WTC11 (cell line): ENCODE data around the gene ASMTL. TPM values are rescaled to one million over a fixed set of nuclear protein-coding genes. Genes with fewer than 3 reads are reported as not detected.

Source experiments
- ATAC-seq: fragments of 200-7000 bp; cut with Tn5 transposase; 2 replicates; pipeline ENCODE4 v1.10.0; 2021; ENCODE audit warnings: mild to moderate bottlenecking, moderate library complexity
- CTCF ChIA-PET: fragments of 300-600 bp; sonication (Branson Sonifier 250); formaldehyde crosslinking; loops from one replicate; lab custom pipeline; 2021; ENCODE audit warnings: antibody characterized with exemption; lab: Charles Lee
- POLR2A ChIA-PET: fragments of 350-600 bp; sonication (Branson Sonifier 250); formaldehyde crosslinking; loops from one replicate; lab custom pipeline; 2021; ENCODE audit warnings: antibody characterized with exemption; lab: Charles Lee
- DNase-seq: peaks from one replicate; pipeline ENCODE4 v3.0.0; 2021; ENCODE audit warnings: low spot score
- H3K27ac Mint-ChIP-seq: 2 replicates; pipeline ENCODE4 v1.8.0; 2021; ENCODE audit warnings: mixed read lengths
- H3K27me3 Mint-ChIP-seq: 2 replicates; pipeline ENCODE4 v1.8.0; 2021; ENCODE audit warnings: low read depth, mild to moderate bottlenecking, moderate library complexity, mixed read lengths
- H3K36me3 Mint-ChIP-seq: 2 replicates; pipeline ENCODE4 v1.8.0; 2021; ENCODE audit warnings: mixed read lengths
- H3K4me1 Mint-ChIP-seq: 2 replicates; pipeline ENCODE4 v1.8.0; 2022; ENCODE audit warnings: mixed read lengths
- H3K4me3 Mint-ChIP-seq: 2 replicates; pipeline ENCODE4 v1.8.0; 2021; ENCODE audit warnings: mild to moderate bottlenecking, moderate library complexity, mixed read lengths
- H3K9me3 Mint-ChIP-seq: 2 replicates; pipeline ENCODE4 v1.8.0; 2021; ENCODE audit warnings: mixed read lengths
- ELF4 ChIP-seq: sonication (generic); formaldehyde crosslinking; IDR thresholded peaks from 2 replicates; pipeline ENCODE4 v1.8.1; 2022; ENCODE audit warnings: low read depth, mild to moderate bottlenecking, moderate library complexity, missing genetic modification reagents
- ESRRA ChIP-seq: sonication (generic); formaldehyde crosslinking; IDR thresholded peaks from 2 replicates; pipeline ENCODE4 v1.8.1; 2022; ENCODE audit warnings: mild to moderate bottlenecking, missing genetic modification reagents, borderline replicate concordance
- FOXP1 ChIP-seq: sonication (generic); formaldehyde crosslinking; IDR thresholded peaks from 2 replicates; pipeline ENCODE4 v1.8.0; 2022; ENCODE audit warnings: missing genetic modification reagents, mild to moderate bottlenecking, moderate library complexity, borderline replicate concordance
- GABPB1 ChIP-seq: sonication (generic); formaldehyde crosslinking; IDR thresholded peaks from 2 replicates; pipeline ENCODE4 v1.8.1; 2023; ENCODE audit warnings: mild to moderate bottlenecking, missing genetic modification reagents
- GRHL2 ChIP-seq: fragments of 250-450 bp; sonication (Bioruptor Pico); IDR thresholded peaks from 2 replicates; pipeline ENCODE4 v1.8.0; 2022; ENCODE audit warnings: mild to moderate bottlenecking, moderate library complexity; ENCODE audit not compliant: insufficient replicate concordance, severe bottlenecking
- KAT7 ChIP-seq: sonication (generic); formaldehyde crosslinking; IDR thresholded peaks from 2 replicates; pipeline ENCODE4 v1.8.1; 2023; ENCODE audit warnings: missing genetic modification reagents, mild to moderate bottlenecking, borderline replicate concordance
- MYBL2 ChIP-seq: sonication (generic); formaldehyde crosslinking; IDR thresholded peaks from 2 replicates; pipeline ENCODE4 v1.8.1; 2023; ENCODE audit warnings: mild to moderate bottlenecking, moderate library complexity, missing genetic modification reagents
- OVOL2 ChIP-seq: fragments of 250-450 bp; sonication (Bioruptor Pico); IDR thresholded peaks from 2 replicates; pipeline ENCODE4 v1.9.0; 2021; ENCODE audit warnings: mild to moderate bottlenecking, borderline replicate concordance
- ZNF232 ChIP-seq: sonication (generic); formaldehyde crosslinking; IDR thresholded peaks from 2 replicates; pipeline ENCODE4 v1.8.0; 2022; ENCODE audit warnings: mild to moderate bottlenecking, missing genetic modification reagents
- ZNF423 ChIP-seq: fragments of 250-450 bp; sonication (Bioruptor Pico); IDR thresholded peaks from 2 replicates; pipeline ENCODE4 v2.1.2; 2022; ENCODE audit warnings: mild to moderate bottlenecking, moderate library complexity
- ZNF671 ChIP-seq: fragments of 250-450 bp; sonication (Bioruptor Pico); IDR thresholded peaks from 2 replicates; pipeline ENCODE4 v1.8.0; 2021; ENCODE audit warnings: mild to moderate bottlenecking
- total RNA-seq: library from RNA; stranded (reverse); gene quantifications from 3 replicates; pipeline ENCODE4 v1.2.3, GENCODE V29; 2021
- TF ChIP-seq, protein P1 (sequence below): sonication (generic); formaldehyde crosslinking; IDR thresholded peaks from 2 replicates; pipeline ENCODE4 v1.8.0; 2023; ENCODE audit warnings: missing genetic modification reagents, mild to moderate bottlenecking, borderline replicate concordance
- TF ChIP-seq, protein P2 (sequence below): sonication (generic); formaldehyde crosslinking; IDR thresholded peaks from 2 replicates; pipeline ENCODE4 v1.8.0; 2022; ENCODE audit warnings: mild to moderate bottlenecking, missing genetic modification reagents
- TF ChIP-seq, protein P3 (sequence below): fragments of 250-450 bp; sonication (Bioruptor Pico); IDR thresholded peaks from 2 replicates; pipeline ENCODE4 v1.9.0; 2021; ENCODE audit warnings: mild to moderate bottlenecking
- TF ChIP-seq, protein P4 (sequence below): sonication (generic); formaldehyde crosslinking; IDR thresholded peaks from 2 replicates; pipeline ENCODE4 v1.8.0; 2022; ENCODE audit warnings: mild to moderate bottlenecking, missing genetic modification reagents
- TF ChIP-seq, protein P5 (sequence below): sonication (generic); formaldehyde crosslinking; IDR thresholded peaks from 2 replicates; pipeline ENCODE4 v1.8.0; 2023; ENCODE audit warnings: missing genetic modification reagents
- TF ChIP-seq, protein P6 (sequence below): sonication (generic); formaldehyde crosslinking; IDR thresholded peaks from 2 replicates; pipeline ENCODE4 v1.8.0; 2022; ENCODE audit warnings: missing genetic modification reagents
- TF ChIP-seq, protein P7 (sequence below): sonication (generic); formaldehyde crosslinking; IDR thresholded peaks from 2 replicates; pipeline ENCODE4 v1.8.1; 2023; ENCODE audit warnings: mild to moderate bottlenecking, moderate library complexity, missing genetic modification reagents
- TF ChIP-seq, protein P8 (sequence below): fragments of 250-450 bp; sonication (Bioruptor Pico); IDR thresholded peaks from 2 replicates; pipeline ENCODE4 v2.1.2; 2022; ENCODE audit warnings: mild to moderate bottlenecking, moderate library complexity

The ASMTL gene
- total RNA-seq, 1 experiment from 2014 or later = 70.6 TPM

DNA sequence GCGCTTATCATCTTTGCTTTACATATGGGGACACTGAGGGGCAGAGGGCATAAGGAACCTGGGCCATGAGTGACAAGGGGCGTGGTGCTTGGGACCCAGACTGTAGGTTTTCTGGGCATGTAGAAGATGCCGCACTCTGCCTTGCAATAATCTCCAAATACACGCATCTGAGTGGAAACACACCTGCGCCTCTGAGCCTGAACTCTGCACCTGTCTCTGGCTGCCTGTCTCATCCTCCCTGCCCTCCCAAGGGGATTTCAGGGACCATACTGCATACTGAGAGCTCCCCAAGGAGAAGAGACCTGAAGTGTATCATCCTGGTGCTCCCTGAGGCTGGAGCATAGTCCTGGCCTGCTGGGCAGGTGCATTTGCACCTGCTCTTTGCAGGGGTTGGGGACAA is 34.7 kb upstream of the ASMTL start (continued):
- TF ChIP-seq, protein P1, sequence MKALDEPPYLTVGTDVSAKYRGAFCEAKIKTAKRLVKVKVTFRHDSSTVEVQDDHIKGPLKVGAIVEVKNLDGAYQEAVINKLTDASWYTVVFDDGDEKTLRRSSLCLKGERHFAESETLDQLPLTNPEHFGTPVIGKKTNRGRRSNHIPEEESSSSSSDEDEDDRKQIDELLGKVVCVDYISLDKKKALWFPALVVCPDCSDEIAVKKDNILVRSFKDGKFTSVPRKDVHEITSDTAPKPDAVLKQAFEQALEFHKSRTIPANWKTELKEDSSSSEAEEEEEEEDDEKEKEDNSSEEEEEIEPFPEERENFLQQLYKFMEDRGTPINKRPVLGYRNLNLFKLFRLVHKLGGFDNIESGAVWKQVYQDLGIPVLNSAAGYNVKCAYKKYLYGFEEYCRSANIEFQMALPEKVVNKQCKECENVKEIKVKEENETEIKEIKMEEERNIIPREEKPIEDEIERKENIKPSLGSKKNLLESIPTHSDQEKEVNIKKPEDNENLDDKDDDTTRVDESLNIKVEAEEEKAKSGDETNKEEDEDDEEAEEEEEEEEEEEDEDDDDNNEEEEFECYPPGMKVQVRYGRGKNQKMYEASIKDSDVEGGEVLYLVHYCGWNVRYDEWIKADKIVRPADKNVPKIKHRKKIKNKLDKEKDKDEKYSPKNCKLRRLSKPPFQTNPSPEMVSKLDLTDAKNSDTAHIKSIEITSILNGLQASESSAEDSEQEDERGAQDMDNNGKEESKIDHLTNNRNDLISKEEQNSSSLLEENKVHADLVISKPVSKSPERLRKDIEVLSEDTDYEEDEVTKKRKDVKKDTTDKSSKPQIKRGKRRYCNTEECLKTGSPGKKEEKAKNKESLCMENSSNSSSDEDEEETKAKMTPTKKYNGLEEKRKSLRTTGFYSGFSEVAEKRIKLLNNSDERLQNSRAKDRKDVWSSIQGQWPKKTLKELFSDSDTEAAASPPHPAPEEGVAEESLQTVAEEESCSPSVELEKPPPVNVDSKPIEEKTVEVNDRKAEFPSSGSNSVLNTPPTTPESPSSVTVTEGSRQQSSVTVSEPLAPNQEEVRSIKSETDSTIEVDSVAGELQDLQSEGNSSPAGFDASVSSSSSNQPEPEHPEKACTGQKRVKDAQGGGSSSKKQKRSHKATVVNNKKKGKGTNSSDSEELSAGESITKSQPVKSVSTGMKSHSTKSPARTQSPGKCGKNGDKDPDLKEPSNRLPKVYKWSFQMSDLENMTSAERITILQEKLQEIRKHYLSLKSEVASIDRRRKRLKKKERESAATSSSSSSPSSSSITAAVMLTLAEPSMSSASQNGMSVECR (CRISPR knock-in tag) = no peak

DNA sequence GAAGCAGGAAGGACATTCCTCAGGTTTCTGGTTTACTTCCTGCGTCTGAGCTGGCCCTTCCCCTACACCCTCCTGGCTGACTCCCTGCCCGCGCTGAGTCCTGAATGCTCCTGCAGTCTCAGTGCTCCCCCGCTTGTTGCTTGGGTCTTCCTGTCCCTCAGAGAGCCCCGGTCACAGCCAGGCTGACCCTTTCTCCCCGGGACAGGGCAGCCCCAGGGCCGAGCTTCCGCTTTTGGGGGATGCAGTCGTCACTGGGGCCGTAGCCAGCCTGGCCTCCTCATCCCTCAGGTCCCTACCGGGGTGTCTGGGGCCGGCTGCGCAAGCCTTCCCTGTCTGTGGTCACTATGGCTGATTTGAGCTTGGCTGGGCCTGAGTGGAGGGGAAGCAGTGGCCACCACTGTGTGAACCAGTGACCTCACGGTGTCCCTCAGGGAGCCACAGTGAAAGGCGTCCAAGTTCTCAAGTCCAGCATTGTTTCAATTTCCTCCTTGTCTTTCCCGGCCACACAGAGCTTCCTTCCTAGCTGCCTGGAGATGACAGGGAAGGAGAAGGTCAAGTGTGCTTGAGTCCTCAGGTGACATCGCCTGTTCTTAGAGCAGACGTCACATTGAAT is 34.1 kb upstream of the ASMTL start:
- POLR2A ChIA-PET = no interaction called here
- Mint-ChIP-seq H3K4me1 (peaks cover 7% of the 10 kb centered on the region), H3K27me3 (peaks cover 18% of the 10 kb centered on the region), H3K9me3 (peaks cover 23% of the 10 kb centered on the region), H3K27ac (no peak overlapping the region), H3K36me3 (peaks cover 22% of the 10 kb centered on the region), H3K4me3 (no peak overlapping the region)
- ATAC-seq (peak; percentile 19; the same call in 1 of the 2 replicates), DNase-seq (no peak)
- CTCF ChIA-PET = no interaction called here
- TF ChIP-seq, protein P2, sequence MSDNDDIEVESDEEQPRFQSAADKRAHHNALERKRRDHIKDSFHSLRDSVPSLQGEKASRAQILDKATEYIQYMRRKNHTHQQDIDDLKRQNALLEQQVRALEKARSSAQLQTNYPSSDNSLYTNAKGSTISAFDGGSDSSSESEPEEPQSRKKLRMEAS (CRISPR knock-in tag) = no peak
- TF ChIP-seq MYBL2 (CRISPR knock-in tag) (no peak), KAT7 (CRISPR knock-in tag) (no peak), ELF4 (CRISPR knock-in tag) (no peak), ZNF671 (CRISPR knock-in tag) (no peak), GRHL2 (CRISPR knock-in tag) (no peak), FOXP1 (no peak)
- TF ChIP-seq, protein P3, sequence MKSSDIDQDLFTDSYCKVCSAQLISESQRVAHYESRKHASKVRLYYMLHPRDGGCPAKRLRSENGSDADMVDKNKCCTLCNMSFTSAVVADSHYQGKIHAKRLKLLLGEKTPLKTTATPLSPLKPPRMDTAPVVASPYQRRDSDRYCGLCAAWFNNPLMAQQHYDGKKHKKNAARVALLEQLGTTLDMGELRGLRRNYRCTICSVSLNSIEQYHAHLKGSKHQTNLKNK (CRISPR knock-in tag) = no peak
- TF ChIP-seq, protein P4, sequence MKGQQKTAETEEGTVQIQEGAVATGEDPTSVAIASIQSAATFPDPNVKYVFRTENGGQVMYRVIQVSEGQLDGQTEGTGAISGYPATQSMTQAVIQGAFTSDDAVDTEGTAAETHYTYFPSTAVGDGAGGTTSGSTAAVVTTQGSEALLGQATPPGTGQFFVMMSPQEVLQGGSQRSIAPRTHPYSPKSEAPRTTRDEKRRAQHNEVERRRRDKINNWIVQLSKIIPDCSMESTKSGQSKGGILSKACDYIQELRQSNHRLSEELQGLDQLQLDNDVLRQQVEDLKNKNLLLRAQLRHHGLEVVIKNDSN (CRISPR knock-in tag) = no peak

DNA sequence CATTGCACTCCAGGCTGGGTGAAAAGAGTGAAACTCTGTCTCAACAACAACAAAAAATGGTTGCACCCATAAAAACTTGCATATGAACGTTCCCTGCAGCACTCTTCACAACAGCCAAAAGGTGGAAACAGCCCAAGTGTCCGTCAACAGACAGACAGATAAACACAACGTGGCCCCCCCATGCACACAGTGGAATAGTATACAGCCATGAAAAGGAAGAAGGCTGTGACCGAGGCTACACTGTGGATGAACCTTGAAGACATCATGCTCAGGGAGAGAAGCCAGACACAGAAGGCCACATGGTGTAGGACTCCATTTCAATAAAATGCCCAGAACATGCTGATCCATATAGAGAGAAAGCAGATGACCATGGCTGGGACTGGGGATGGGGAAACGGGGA is 33.5 kb upstream of the ASMTL start:
- CTCF ChIA-PET = no interaction called here
- peaks cover 17% of the 10 kb centered on the region for H3K9me3 Mint-ChIP-seq
- no peak for ATAC-seq
- TF ChIP-seq, protein P5, sequence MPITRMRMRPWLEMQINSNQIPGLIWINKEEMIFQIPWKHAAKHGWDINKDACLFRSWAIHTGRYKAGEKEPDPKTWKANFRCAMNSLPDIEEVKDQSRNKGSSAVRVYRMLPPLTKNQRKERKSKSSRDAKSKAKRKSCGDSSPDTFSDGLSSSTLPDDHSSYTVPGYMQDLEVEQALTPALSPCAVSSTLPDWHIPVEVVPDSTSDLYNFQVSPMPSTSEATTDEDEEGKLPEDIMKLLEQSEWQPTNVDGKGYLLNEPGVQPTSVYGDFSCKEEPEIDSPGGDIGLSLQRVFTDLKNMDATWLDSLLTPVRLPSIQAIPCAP (CRISPR knock-in tag) = no peak
- no peak for TF ChIP-seq ZNF423 (CRISPR knock-in tag)
- no peak for TF ChIP-seq ZNF232 (CRISPR knock-in tag)
- no peak for TF ChIP-seq OVOL2 (CRISPR knock-in tag)
- no peak for TF ChIP-seq GABPB1
- TF ChIP-seq, protein P6, sequence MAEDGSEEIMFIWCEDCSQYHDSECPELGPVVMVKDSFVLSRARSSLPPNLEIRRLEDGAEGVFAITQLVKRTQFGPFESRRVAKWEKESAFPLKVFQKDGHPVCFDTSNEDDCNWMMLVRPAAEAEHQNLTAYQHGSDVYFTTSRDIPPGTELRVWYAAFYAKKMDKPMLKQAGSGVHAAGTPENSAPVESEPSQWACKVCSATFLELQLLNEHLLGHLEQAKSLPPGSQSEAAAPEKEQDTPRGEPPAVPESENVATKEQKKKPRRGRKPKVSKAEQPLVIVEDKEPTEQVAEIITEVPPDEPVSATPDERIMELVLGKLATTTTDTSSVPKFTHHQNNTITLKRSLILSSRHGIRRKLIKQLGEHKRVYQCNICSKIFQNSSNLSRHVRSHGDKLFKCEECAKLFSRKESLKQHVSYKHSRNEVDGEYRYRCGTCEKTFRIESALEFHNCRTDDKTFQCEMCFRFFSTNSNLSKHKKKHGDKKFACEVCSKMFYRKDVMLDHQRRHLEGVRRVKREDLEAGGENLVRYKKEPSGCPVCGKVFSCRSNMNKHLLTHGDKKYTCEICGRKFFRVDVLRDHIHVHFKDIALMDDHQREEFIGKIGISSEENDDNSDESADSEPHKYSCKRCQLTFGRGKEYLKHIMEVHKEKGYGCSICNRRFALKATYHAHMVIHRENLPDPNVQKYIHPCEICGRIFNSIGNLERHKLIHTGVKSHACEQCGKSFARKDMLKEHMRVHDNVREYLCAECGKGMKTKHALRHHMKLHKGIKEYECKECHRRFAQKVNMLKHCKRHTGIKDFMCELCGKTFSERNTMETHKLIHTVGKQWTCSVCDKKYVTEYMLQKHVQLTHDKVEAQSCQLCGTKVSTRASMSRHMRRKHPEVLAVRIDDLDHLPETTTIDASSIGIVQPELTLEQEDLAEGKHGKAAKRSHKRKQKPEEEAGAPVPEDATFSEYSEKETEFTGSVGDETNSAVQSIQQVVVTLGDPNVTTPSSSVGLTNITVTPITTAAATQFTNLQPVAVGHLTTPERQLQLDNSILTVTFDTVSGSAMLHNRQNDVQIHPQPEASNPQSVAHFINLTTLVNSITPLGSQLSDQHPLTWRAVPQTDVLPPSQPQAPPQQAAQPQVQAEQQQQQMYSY (CRISPR knock-in tag) = no peak
- TF ChIP-seq, protein P7, sequence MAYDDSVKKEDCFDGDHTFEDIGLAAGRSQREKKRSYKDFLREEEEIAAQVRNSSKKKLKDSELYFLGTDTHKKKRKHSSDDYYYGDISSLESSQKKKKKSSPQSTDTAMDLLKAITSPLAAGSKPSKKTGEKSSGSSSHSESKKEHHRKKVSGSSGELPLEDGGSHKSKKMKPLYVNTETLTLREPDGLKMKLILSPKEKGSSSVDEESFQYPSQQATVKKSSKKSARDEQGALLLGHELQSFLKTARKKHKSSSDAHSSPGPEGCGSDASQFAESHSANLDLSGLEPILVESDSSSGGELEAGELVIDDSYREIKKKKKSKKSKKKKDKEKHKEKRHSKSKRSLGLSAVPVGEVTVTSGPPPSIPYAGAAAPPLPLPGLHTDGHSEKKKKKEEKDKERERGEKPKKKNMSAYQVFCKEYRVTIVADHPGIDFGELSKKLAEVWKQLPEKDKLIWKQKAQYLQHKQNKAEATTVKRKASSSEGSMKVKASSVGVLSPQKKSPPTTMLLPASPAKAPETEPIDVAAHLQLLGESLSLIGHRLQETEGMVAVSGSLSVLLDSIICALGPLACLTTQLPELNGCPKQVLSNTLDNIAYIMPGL (CRISPR knock-in tag) = no peak
- no peak for TF ChIP-seq ESRRA (CRISPR knock-in tag)
- TF ChIP-seq, protein P8, sequence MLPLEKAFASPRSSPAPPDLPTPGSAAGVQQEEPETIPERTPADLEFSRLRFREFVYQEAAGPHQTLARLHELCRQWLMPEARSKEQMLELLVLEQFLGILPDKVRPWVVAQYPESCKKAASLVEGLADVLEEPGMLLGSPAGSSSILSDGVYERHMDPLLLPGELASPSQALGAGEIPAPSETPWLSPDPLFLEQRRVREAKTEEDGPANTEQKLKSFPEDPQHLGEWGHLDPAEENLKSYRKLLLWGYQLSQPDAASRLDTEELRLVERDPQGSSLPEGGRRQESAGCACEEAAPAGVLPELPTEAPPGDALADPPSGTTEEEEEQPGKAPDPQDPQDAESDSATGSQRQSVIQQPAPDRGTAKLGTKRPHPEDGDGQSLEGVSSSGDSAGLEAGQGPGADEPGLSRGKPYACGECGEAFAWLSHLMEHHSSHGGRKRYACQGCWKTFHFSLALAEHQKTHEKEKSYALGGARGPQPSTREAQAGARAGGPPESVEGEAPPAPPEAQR (CRISPR knock-in tag) = no peak

More for the DNA sequence above, 33.5 kb upstream of the ASMTL start:
- no peak for DNase-seq
- no peak overlapping the region for H3K27ac Mint-ChIP-seq
- POLR2A ChIA-PET = no interaction called here
- peaks cover 15% of the 10 kb centered on the region for H3K36me3 Mint-ChIP-seq
- no peak overlapping the region for H3K4me3 Mint-ChIP-seq
- peaks cover 11% of the 10 kb centered on the region for H3K27me3 Mint-ChIP-seq
- peaks cover 11% of the 10 kb centered on the region for H3K4me1 Mint-ChIP-seq
